GM21786 (cell line): ENCODE data around the gene SLC10A3.
A peak's percentile ranks its signal among the peaks of the same experiment; 100 is the strongest.

Source experiments
- ATAC-seq: cut with Tn5 transposase; IDR thresholded peaks from one replicate; pipeline ENCODE4 v1.9.1; 2021; ENCODE audit not compliant: unreplicated experiment

The SLC10A3 gene

GRCh38 chrX:154466036-154466435 lies 24.4 kb downstream of the SLC10A3 start:
- ATAC-seq = no peak

GRCh38 chrX:154465601-154466000 lies 24.8 kb downstream of the SLC10A3 start:
- ATAC-seq = no peak

GRCh38 chrX:154464806-154465365 lies 25.5 kb downstream of the SLC10A3 start:
- ATAC-seq = no peak

DNA sequence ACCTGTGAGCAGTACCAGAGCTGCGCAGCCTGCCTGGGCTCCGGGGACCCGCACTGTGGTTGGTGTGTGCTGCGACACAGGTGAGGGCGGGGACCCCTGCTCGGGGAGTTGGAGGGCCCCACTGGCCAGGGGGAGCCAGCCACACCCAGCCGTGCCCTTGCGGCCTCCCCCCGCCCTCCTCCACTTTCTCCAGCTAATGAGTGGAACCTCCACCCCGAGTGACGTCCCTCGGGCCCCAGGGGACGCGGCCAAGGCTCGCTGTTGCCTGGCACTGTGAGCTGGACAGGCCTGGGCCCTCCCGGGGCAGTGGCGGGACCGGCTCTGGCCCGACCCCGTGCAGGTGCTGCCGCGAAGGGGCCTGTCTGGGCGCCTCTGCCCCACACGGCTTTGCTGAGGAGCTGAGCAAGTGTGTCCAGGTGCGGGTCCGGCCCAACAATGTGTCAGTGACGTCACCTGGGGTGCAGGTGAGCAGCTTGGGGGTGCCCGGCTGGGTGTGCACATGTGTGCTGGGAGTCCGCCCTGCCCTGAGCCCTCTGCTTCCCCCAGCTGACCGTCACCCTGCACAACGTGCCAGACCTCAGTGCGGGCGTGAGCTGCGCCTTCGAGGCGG lies 26.7 kb downstream of the SLC10A3 start:
- ATAC-seq = no peak

DNA sequence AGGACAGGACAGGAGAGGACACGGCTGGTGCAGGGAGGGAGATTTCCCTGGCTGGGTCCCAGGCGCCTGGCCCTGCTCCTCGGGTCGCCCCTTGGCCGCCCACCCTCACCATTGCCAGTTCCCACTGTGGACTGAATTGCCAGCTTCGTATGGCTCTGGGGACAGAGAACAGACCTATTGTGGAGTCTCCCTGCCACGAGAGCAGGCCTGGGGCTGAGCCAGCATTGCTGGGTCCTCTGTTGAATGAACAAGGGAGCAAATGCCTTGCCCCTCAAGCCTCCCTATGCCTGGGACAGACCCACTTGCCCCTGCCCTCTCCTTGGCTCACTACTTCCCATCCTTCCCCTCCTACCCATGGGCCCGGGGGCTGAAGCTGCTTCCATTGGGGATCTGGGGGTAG lies 28.0 kb downstream of the SLC10A3 start:
- ATAC-seq = no peak

GRCh38 chrX:154460326-154460725 lies 30.1 kb downstream of the SLC10A3 start:
- no peak for ATAC-seq

GRCh38 chrX:154459832-154460231 lies 30.6 kb downstream of the SLC10A3 start:
- ATAC-seq = no peak

DNA sequence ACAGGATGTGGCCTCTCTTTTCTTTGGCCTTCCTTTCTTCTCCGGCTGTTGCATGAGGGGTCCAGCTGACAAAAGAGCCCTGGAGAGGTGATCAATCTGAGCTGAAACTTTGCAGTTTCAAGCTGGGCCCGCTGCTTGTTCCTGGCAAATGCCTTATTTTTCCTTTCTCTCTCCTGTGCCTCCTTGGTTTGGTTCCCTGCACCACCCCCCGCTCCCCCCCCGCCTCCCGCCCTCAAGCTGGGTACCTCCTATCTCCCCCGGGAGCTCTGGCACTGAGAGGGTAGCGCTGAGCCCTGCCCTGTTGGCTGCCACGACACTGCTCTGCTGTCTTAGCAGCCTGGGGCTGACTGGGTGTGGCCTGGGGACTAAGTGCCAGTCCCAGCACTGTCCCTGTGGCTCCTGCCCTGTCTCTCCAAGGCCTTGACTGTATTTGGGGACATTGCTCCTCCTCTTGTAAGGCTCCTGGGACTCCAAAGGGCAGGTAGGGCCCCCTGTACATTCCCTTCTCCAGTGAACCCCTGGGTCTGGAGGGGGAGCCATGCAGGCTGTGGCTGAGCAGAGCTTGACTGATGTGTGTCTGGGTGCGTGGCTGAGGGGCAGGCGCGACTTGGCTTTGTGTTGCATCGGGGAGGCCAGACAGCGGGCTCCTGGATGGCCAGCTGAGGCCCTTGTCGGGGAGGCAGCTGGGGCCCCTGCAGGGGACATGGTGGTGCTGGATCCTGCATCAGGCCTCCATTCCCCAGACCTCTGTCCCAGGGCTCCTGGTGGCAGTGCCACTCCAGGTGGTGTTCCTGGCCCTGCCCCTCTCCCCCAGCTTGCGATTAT lies 31.3 kb downstream of the SLC10A3 start:
- ATAC-seq = no peak

- peak; percentile 40 for ATAC-seq
These were observed 32.1 kb downstream of the SLC10A3 start, which contains the start of gene PLXNA3 for GRCh38 chrX:154458116-154458953. Gene PLXNA3, plus strand, starts transcription at chrX:154458281. Its CDS starts 1,903 bp downstream, at chrX:154460184.

- peak; percentile 52 for ATAC-seq
These were observed 32.8 kb downstream of the SLC10A3 start for GRCh38 chrX:154457491-154458115.

- ATAC-seq = no peak
These were observed 37.6 kb downstream of the SLC10A3 start for GRCh38 chrX:154452823-154453222.

- ATAC-seq = no peak
These were observed 40.1 kb downstream of the SLC10A3 start for GRCh38 chrX:154450312-154450711.

GRCh38 chrX:154449618-154450017 lies 40.8 kb downstream of the SLC10A3 start:
- no peak for ATAC-seq

DNA sequence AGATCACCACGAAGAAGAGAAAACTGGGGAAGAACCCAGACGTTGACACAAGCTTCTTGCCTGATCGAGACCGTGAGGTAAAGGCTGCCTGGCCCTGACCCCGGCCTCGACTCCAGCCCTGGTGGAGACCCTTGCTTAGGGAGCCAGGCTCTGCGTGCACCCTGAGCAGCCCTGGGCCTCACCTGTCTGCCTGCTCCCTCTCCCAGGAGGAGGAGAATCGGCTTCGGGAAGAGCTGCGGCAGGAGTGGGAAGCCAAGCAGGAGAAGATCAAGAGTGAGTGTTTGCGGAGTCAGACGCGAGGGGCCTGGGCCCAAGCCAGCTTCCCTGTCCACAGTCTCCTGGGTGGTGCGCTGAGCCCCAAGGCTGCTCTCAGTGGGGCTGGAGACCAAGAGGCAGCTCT lies 41.9 kb downstream of the SLC10A3 start:
- ATAC-seq = no peak

DNA sequence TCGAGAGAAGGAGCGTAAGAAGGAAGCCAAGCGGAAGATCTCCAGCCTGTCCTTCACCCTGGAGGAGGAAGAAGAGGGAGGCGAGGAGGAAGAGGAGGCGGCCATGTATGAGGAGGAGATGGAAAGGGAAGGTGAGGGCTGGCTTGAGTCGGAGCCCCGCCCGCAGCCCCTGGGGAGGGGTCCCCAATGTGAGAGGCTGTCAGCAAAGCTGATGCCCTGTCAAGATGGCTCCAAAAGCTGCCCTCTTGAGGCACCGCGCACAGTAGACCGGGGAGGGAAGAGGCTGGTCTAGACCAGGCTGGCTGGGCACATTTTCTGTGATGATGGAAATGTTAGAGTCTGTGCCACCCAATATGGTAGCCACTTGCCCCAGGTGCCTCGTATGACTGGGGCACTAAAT lies 44.0 kb downstream of the SLC10A3 start:
- no peak for ATAC-seq

DNA sequence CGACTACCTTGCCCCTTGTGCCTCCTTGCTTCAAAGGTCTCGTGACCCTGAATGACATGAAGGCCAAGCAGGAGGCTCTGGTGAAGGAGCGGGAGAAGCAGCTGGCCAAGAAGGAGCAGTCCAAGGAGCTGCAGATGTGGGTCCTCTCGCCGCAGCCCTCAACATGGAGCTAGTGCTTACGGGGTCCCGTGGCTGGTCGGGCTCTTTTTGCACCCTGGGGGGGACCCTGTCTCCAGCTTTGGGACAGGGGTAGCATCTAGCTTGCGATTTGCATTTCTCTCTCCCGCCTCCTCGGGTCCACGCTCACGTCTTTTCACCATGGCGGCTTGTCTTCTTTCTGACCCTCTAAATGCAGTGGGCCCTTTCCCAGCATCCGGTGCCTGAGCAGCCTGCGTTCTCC lies 44.7 kb downstream of the SLC10A3 start:
- no peak for ATAC-seq

GRCh38 chrX:154444755-154445246 lies 45.6 kb downstream of the SLC10A3 start:
- ATAC-seq = no peak

DNA sequence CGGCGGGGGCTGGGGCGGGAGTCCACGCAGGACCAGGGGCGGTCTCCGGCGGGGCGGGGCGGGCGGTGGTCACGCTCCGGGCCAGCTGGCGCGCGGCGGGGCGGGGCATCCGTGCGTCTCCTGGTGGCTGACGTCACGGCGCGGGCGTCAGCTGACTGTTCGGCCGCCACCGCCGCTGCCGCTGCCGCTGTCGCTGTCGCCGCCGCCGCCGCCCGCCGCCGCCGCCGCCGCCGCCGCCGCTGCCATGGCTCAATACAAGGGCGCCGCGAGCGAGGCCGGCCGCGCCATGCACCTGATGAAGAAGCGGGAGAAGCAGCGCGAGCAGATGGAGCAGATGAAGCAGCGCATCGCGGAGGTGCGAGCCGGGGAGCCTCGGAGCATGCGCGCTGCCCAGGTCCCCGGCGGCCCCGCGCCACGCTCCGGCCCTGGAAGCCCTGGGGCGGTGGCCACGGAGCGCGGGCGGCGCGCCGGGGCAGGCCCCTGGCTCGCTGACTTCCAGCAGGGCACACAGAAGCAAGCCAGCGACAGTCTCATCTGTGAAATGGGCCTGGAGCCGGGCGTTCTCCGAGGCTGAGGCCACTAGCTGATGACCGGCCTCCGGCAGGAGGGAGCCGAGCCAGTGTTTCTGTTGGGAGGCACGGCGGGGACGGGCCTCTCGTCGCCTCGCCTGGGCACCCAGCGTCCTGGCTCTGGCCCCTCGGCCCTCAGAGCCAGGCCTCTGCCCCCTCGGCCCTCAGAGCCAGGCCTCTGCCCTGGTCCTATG lies 46.3 kb downstream of the SLC10A3 start, which contains the start of gene FAM50A:
FAM50A (plus strand) TSS at position 150 of the 763 bp plus-strand sequence; CDS start at position 245, 95 bp downstream.
- ATAC-seq = peak; percentile 75

GRCh38 chrX:154443479-154443910 lies 46.9 kb downstream of the SLC10A3 start:
- ATAC-seq = no peak
